ENCODE measurements around the gene FRMD4A.
"Not testable (repeated sequence)": the region's sequence is repeated elsewhere in the genome, so short reads cannot be mapped to it uniquely, and the experiment has no call there.

FRMD4A gene

GRCh38 chr10:13718820-13719219 is 611.9 kb downstream of the FRMD4A start:
- DNase-seq (ENCODE audit: low spot score) = no peak

DNA sequence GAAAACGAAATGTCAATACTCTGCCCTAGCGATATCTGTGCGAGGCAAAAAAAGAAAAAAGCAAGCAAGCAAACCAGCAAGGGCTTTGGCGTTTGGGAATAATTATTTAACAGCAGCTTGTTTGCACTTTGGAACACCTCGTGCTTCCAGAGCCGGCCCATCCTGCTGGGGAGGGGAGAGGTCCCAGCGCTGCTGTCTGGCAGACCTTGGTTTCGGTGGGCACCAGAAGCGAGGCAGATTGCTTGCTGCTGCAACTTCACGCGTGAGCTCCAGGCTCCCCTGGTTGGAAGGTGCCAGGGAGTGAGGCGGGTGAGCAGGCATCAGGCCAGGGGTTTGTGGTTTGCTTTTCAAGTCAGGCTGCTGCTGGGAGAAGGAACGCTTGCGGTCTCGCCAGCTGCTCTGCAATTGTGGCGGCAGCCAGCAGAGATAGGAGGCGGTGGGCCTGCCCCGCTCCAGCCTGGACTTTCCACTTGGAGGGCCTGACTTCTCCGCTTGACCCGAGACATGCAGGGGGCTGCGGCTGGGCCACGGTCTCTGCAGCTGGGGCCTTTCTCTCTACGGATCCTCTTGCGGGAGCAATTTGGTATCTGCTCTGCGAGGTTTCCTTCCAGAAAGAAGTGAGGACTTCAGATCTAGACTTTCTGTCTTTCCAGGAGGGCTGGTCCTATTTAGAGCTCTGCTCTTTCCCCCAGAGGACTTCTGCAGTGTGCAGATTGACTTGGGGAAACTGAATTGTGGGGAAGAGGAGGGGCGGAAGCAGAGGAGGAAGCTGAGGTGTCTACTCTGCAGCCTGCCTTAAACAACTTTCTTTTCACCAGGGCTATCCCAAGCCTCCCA is 612.6 kb downstream of the FRMD4A start:
- DNase-seq (ENCODE audit: low spot score) = no peak

- no peak for DNase-seq (ENCODE audit: low spot score)
Measured at GRCh38 chr10:13717571-13717935, 613.2 kb downstream of the FRMD4A start.

GRCh38 chr10:13716081-13717071 is 614.3 kb downstream of the FRMD4A start:
- DNase-seq (ENCODE audit: low spot score) = no peak

GRCh38 chr10:13715596-13715995 is 615.1 kb downstream of the FRMD4A start:
- DNase-seq (ENCODE audit: low spot score) = not testable (repeated sequence)

DNA sequence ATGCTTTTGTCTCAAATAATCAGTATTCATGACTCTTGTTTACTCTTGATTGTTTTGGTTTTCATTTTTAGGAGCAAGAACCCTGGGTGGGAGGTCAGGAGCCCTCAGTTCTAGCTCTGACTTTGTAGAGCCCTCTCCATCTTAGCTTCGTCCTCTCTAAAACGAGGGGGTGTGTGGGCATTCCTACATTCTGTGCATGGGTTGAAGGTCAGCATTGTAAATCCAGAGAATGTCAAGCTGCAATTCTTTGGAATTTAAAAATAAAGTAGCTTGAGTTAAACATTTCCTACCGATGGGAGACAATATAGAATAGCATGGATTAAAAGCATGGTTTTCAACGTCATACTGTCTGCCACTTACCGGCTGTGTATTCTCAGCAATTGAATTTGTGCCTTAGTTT is 615.6 kb downstream of the FRMD4A start:
- no peak for DNase-seq (ENCODE audit: low spot score)

- no peak for DNase-seq (ENCODE audit: low spot score)
Measured at GRCh38 chr10:13712837-13713581, 617.7 kb downstream of the FRMD4A start.

GRCh38 chr10:13712476-13712836 is 618.3 kb downstream of the FRMD4A start:
- no peak for DNase-seq (ENCODE audit: low spot score)

- DNase-seq (ENCODE audit: low spot score) = no peak
Measured at GRCh38 chr10:13711291-13711690, 619.4 kb downstream of the FRMD4A start.

DNA sequence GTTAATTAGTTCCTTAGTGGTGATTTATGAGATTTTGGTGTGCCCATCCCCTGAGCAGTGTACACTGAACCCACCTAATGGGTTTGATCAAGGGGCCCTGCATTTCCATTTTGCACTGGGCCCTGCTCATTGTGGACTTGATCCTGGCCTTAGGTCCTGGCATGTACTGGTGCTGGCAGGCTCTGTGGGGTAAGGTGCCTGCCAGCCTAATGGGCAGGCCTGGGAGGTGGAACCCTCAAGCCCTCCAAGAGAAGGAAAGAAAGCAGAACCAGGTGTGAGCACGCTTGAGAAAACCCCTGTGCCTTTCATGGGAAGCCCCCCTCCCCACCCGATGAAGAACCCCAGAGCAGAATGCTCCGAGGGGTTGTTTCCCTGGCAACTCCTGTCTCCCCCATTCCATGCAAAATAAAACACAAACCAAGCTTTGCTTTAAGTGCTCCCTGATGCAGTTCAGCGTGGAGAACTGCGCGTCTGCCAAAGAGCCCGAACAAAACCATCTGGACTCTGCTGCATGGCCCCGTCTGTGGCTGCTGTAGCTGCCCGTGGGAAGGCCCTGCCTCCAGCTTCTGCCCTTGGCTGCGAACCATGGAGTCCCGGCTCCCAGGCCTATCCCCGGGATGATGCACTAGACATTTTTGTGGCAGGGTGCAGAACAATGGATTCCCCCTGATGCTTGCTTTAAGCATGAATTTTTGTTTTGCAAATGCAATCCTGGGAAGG is 620.6 kb downstream of the FRMD4A start:
- no peak for DNase-seq (ENCODE audit: low spot score)

GRCh38 chr10:13708256-13708990 is 622.3 kb downstream of the FRMD4A start:
- DNase-seq (ENCODE audit: low spot score) = no peak

- DNase-seq (ENCODE audit: low spot score) = no peak
Measured at GRCh38 chr10:13707156-13707881, 623.4 kb downstream of the FRMD4A start.

GRCh38 chr10:13706604-13707003 is 624.1 kb downstream of the FRMD4A start:
- DNase-seq (ENCODE audit: low spot score) = no peak

DNA sequence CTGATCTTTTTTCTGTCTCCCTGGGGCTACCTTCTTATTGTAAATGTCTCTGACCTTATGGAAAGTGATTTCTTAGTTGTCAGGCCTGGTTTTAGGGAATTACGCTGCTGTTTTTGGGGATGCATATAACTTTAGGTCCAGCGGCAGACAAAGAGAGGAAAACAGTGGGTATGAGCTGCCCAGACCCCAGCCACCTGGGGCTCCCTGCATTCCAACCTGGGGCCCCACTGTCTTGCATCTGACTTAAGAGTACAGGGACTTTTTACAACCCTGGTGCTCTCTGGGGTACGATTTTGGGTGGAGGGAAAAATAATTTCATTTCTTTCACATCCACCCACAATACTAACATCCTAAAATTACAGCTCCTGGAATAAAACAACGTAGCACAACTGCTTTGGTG is 624.5 kb downstream of the FRMD4A start:
- no peak for DNase-seq (ENCODE audit: low spot score)

DNA sequence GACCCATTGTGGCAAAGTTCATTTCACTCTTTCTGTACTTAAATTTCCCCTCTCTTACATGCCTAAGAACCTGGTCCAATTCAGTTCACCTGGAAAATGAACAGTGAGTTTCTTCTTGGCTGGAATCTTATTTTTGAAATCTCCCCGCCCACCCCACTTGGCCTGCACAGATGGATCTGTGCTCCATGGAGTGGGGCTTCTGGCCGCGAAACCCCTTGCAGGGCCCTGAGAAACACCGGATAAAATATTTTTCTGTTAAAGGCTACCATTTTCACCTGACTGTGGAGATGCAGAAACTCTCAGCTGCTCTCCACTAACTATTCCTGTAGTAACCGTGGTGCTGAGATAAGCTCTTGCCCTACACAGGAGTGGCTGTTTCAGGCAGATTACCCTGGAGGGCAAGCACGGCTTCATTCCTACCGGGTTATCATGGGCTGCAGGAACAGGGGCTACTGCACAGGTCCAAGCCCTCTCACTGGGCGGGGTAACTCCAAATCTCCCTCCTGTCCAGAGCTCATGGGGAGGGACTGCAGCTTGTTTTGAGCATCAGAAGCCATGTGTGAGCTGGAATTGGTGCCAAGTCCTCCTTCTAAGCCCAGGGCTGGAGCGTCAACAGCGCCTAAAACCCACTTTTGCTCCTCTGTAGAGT is 625.1 kb downstream of the FRMD4A start:
- no peak for DNase-seq (ENCODE audit: low spot score)

DNA sequence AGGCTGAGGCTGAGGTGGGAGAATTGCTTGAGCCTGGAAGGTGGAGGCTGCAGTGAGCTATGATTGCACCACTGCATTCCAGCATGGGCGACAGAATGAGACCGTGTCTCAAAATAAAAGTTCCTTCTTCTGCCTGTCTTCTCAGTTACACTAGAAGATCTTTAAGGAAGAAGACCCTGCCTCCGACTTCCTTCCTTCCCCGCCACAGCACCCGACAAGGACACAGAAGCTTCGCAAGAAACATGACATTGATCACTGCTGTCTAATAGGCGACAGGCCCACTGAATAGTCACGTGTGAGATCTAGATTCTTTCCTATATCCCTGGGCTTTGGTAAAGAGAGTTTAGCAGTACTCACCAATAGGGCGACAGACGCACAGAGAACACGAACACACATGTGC is 625.8 kb downstream of the FRMD4A start:
- DNase-seq (ENCODE audit: low spot score) = no peak

GRCh38 chr10:13703997-13704536 is 626.7 kb downstream of the FRMD4A start:
- DNase-seq (ENCODE audit: low spot score) = no peak

- no peak for DNase-seq (ENCODE audit: low spot score)
Measured at GRCh38 chr10:13703101-13703818, 627.5 kb downstream of the FRMD4A start.

Data from HuH-7.5 (cell line).